ENCODE data around the gene BTBD17. TPM values are rescaled to one million over a fixed set of nuclear protein-coding genes. Genes with fewer than 3 reads are reported as not detected.
A peak's percentile ranks its signal among the peaks of the same experiment; 100 is the strongest.

The BTBD17 gene
- total RNA-seq, 2 experiments from 2014 or later: not detected

DNA sequence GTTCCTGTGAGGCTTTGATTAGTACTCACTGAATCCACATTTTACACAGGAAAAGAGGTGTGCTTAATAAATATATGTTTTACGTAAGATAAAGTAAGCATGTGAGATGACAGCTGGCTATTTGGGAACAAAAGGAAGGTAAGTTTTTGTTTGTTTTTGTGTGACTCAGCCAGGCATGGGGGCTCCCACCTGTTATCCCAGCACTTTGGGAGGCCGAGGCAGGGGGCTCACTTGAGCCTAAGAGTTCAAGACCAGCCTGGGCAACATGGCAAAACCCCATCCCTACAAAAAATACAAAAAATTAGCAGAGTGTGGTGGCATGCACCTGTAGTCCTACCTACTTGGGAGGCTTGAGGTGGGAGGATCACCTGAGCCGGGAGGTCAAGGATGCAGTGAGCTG lies 23.5 kb upstream of the BTBD17 start:
- DNase-seq: no peak
- no peaks in the 10 kb centered on the region for H3K9me3 Mint-ChIP-seq
- no peaks in the 10 kb centered on the region for H3K36me3 Mint-ChIP-seq (ENCODE audit: low read depth)
- H3K4me1 Mint-ChIP-seq (ENCODE audit: low read depth): no peaks in the 10 kb centered on the region
- CTCF ChIA-PET: interaction anchor here (1.3 kb wide), 1 partner anchor 72 kb away, joined by 4 read pairs; no protein-coding TSS in a partner anchor
- H3K27me3 Mint-ChIP-seq (ENCODE audit: low read depth): no peaks in the 10 kb centered on the region
- no peak overlapping the region for H3K4me3 Mint-ChIP-seq
- intact Hi-C loops (cut with micrococcal nuclease): no loop called here
- no peak overlapping the region for H3K27ac Mint-ChIP-seq

DNA sequence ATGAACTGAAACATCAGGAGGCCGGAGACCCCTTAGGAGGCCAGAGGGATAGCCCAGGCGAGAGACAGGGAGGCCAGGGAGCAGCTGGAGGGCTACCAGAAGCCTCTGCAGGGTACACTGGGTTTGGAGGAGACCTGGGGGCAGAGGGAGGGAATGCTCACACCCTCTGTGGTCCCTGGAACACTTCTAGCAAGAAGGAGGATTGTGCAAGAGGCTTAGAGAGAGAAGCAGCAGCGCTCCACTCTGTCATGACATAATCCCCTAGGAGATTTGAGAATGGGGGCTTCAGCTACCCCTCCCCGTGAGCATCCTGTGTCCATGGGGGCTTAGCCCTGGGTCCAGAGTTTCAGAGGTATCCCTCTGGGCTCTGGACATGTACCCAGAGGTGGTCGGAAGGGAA lies 21.5 kb upstream of the BTBD17 start:
- CTCF ChIA-PET: interaction anchor here (0.7 to 1.0 kb wide), 2 partner anchors 15 to 109 kb away, joined by 3 read pairs; no protein-coding TSS in a partner anchor
- H3K4me3 Mint-ChIP-seq: no peak overlapping the region
- H3K36me3 Mint-ChIP-seq (ENCODE audit: low read depth): no peaks in the 10 kb centered on the region
- H3K27me3 Mint-ChIP-seq (ENCODE audit: low read depth): no peaks in the 10 kb centered on the region
- no peak overlapping the region for H3K27ac Mint-ChIP-seq
- DNase-seq: no peak
- H3K9me3 Mint-ChIP-seq: no peaks in the 10 kb centered on the region
- no peaks in the 10 kb centered on the region for H3K4me1 Mint-ChIP-seq (ENCODE audit: low read depth)
- intact Hi-C loops (cut with micrococcal nuclease): no loop called here

DNA sequence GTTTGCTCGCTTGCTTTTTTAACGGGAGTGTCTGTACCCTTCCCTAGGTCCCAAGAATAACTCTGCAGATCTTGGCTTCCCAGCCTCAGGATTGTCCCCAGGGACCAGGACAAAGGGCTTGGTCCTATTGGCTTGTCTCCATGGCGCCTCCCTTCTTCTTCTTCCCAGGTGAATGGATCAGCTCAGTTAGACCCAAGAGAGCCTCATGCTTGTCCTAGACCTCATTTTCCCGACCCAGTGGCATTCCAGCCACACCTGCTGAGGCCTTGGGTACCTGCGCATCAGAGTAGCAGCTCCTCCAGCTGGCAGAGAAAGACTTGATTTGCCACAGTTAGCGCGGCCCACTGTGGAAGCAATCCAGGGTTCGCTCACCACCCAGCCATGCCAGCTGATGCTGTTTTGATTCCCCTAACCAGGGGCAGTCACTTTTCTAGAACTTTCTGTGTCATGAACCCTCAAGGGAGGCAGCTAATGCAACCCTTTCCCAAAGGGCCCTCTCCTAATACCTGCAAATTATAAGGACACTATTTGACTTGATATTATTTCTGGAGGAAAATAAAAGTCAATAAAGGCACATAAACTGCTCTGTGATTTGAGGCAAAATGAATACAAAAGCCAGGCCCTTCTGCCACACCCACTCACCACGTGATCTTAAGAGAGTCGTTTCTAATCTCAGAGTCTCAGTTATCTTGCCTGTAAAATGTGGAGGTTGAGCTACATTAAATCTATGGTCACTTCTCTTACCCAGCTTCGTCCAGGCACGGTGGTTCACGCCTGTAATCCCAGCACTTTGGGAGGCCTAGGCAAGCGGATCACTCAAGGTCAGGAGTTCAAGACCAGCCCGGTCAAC lies 19.5 kb upstream of the BTBD17 start:
- CTCF ChIA-PET: interaction anchor here (0.5 to 3.1 kb wide), 5 partner anchors 12 to 116 kb away, joined by 3 to 37 read pairs (median 16); partner anchors contain the start of gene GPR142
- intact Hi-C loops (cut with micrococcal nuclease): no loop called here

DNA sequence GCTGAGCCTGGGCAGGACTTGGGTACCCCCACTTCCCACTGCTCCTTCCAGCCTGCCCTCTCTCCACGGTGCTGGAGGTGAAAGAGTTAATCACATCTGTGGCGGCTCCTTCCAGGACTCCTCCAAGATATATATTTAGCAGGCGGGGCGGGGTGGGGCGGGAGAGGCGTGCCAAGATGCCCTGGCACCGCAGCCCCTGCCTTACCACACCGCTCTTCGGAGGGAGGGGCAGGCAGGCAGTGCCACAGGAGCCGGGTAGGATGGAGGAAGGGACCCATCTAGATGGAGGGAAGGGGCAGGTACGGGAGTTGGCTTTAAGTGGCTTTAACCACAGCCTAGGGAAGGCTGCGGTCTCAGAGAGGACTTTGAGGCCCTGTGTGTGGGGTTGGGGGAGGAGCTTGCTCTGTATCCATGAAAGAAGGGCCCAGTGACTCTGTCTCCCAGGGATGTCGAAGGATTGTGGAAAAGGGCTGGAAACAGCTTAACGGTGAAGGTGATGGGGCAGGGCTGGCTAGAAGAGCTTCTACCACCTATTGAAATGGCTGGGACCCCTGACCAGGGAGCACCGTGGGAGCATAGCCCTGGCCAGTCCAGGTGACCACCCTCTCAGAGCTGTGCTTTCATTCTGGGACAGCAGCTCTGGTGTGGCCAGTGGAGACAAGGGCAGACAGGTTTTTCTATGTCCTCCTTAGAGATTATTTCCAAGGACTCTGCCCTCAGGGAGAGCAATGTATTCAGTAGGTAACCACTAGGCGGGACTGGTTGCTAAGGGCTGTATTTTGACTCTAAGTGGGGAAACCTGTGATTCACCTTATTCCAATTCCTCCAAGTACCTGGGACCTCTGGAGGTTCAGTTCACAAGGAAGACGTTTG lies 18.7 kb upstream of the BTBD17 start:
- H3K4me3 Mint-ChIP-seq: no peak overlapping the region
- DNase-seq: no peak
- H3K9me3 Mint-ChIP-seq: no peaks in the 10 kb centered on the region

More for the DNA sequence above, 19.5 kb upstream of the BTBD17 start:
- Mint-ChIP-seq H3K27ac (no peak overlapping the region), H3K4me3 (no peak overlapping the region), H3K4me1 (ENCODE audit: low read depth) (no peaks in the 10 kb centered on the region), H3K27me3 (ENCODE audit: low read depth) (no peaks in the 10 kb centered on the region), H3K36me3 (ENCODE audit: low read depth) (no peaks in the 10 kb centered on the region), H3K9me3 (no peaks in the 10 kb centered on the region)
- no peak for DNase-seq

DNA sequence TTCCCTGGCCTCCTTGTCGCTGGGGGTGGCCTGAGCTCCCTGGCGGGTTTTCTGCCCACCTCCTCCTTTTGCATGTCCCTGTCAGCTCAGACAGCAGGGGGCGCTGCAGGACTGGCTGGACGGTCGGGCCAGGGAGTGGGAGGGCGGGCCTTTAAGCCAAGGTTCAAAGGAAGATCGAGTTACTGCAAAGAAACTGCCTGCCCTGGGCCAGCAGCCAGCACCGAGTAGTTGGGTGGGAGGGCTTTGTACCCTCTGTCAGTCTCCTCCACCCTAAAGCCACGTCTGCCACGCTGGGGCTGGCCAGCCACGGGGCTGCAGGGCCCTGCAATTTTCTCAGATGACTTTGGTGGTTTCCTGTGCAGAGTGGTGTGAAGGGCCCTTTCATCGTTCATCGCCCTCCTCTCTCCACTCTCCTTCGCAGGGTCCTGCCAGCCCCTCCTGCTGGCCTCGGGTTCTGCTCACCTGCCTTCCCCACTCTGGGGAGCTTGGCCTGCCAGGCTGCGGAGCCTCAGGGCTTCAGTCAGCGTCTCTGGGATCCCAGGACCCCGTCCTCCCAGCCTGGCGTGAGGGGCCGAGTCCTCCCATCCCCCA lies 17.9 kb upstream of the BTBD17 start:
- CTCF ChIA-PET: interaction anchor here (0.6 to 3.1 kb wide), 33 partner anchors 9 to 706 kb away, joined by 3 to 37 read pairs (median 4); partner anchors contain the start of gene GPR142
- no peak overlapping the region for H3K27ac Mint-ChIP-seq
- no peaks in the 10 kb centered on the region for H3K36me3 Mint-ChIP-seq (ENCODE audit: low read depth)
- no peak overlapping the region for H3K4me3 Mint-ChIP-seq
- intact Hi-C loops (cut with micrococcal nuclease): loop anchor here (1.0 kb wide), 2 partner anchors 78 to 114 kb away; no protein-coding TSS in a partner anchor
- peak; percentile 96 for DNase-seq
- H3K27me3 Mint-ChIP-seq (ENCODE audit: low read depth): no peaks in the 10 kb centered on the region
- no peaks in the 10 kb centered on the region for H3K4me1 Mint-ChIP-seq (ENCODE audit: low read depth)
- H3K9me3 Mint-ChIP-seq: no peaks in the 10 kb centered on the region

More for the DNA sequence above, 18.7 kb upstream of the BTBD17 start:
- Mint-ChIP-seq H3K27me3 (ENCODE audit: low read depth) (no peaks in the 10 kb centered on the region), H3K4me1 (ENCODE audit: low read depth) (no peaks in the 10 kb centered on the region), H3K27ac (no peak overlapping the region), H3K36me3 (ENCODE audit: low read depth) (no peaks in the 10 kb centered on the region)
- CTCF ChIA-PET: interaction anchor here (0.5 to 3.1 kb wide), 17 partner anchors 11 to 705 kb away, joined by 3 to 37 read pairs (median 4); partner anchors contain the start of gene GPR142
- intact Hi-C loops (cut with micrococcal nuclease): no loop called here

DNA sequence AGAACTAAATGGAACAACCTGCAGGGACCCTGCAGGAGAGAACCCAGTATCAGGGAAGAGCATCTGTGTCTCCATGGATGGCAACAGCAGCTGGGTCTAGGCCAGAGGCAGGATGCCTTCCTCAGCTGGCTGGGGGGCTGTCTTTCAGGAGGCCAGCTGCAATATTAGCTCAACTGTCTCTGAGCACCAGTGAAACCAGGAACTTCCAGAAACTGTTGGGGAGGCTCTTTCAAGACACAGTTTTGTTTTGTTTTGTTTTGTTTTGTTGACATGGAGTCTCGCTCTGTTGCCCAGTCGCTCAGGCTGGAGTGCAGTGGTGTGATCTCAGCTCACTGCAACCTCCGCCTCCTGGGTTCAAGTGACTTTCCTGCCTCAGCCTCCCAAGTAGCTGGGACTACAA lies 13.2 kb upstream of the BTBD17 start:
- no peak for DNase-seq
- intact Hi-C loops (cut with micrococcal nuclease): no loop called here
- Mint-ChIP-seq H3K4me1 (ENCODE audit: low read depth) (no peaks in the 10 kb centered on the region), H3K9me3 (no peaks in the 10 kb centered on the region), H3K36me3 (ENCODE audit: low read depth) (no peaks in the 10 kb centered on the region), H3K27me3 (ENCODE audit: low read depth) (no peaks in the 10 kb centered on the region), H3K27ac (no peak overlapping the region), H3K4me3 (no peak overlapping the region)
- CTCF ChIA-PET: interaction anchor here (0.6 kb wide), 1 partner anchor 83 kb away, joined by 4 read pairs; no protein-coding TSS in a partner anchor

DNA sequence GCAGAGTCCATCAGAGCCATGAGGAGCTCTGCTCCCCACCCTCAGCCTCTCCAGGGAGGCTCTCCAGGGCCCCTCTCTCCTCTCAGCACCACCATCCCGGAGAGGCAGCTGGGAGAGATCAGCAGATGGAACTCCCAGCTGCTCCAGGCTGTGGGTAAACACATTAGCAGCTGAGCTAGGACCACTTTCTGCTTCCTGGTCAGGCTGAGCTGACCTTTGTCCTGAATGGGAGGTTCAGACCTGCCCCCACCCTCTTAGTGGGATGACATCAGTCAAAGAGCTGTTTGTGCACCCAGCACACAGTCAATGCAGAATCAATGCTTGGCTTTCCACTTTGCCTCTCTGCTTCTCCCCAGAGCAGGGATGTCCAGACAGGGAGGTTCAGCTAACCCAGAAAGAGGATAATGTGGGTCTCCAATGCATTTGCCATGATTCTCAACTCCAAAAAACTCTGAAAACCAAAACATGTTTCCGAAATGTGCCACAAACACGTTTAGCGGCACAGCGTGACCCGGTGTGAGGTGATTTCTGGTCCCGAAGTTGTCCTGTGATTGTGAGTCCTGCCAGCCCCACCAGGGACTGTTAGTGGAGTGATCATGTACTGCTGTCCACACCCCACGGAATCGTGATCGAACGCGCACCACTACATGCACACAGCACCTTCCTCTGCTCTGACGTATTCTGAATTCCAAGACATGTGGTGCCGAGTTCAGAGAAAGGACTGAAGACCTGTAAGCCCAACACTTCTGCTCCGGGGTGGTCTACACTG lies 12.4 kb upstream of the BTBD17 start:
- intact Hi-C loops (cut with micrococcal nuclease): no loop called here
- no peaks in the 10 kb centered on the region for H3K27me3 Mint-ChIP-seq (ENCODE audit: low read depth)
- CTCF ChIA-PET: interaction anchor here (0.7 to 1.1 kb wide), 3 partner anchors 15 to 77 kb away, joined by 3 to 4 read pairs (median 3); no protein-coding TSS in a partner anchor
- DNase-seq: no peak
- H3K9me3 Mint-ChIP-seq: no peaks in the 10 kb centered on the region
- H3K36me3 Mint-ChIP-seq (ENCODE audit: low read depth): no peaks in the 10 kb centered on the region
- peaks cover 6% of the 10 kb centered on the region for H3K4me1 Mint-ChIP-seq (ENCODE audit: low read depth)
- H3K4me3 Mint-ChIP-seq: no peak overlapping the region
- H3K27ac Mint-ChIP-seq: no peak overlapping the region

DNA sequence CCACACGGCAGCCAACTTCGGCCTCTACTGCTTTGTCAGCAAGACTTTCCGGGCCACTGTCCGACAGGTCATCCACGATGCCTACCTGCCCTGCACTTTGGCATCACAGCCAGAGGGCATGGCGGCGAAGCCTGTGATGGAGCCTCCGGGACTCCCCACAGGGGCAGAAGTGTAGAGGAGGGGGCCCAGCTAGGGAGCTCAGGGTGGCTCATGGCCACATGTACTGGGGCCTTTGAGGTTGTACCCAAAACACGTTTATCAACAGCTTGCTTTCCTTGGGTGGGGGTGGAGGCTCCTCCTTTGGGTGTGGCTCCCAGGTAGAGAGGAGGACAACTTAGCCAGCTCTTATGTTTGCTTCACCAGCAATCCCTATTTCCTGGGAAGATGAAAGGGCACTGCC lies 10.8 kb upstream of the BTBD17 start:
- H3K4me1 Mint-ChIP-seq (ENCODE audit: low read depth): peaks cover 14% of the 10 kb centered on the region

DNA sequence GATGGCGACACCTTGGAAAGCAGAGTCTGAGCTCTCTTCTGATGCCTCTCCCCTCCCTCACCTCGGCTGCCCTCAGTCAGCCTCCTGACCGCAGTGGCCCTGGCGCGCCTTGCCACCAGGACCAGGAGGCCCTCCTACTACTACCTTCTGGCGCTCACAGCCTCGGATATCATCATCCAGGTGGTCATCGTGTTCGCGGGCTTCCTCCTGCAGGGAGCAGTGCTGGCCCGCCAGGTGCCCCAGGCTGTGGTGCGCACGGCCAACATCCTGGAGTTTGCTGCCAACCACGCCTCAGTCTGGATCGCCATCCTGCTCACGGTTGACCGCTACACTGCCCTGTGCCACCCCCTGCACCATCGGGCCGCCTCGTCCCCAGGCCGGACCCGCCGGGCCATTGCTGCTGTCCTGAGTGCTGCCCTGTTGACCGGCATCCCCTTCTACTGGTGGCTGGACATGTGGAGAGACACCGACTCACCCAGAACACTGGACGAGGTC lies 10.0 kb upstream of the BTBD17 start:
- intact Hi-C loops (cut with micrococcal nuclease): no loop called here
- H3K27me3 Mint-ChIP-seq (ENCODE audit: low read depth): no peaks in the 10 kb centered on the region
- H3K9me3 Mint-ChIP-seq: no peaks in the 10 kb centered on the region
- no peak overlapping the region for H3K4me3 Mint-ChIP-seq
- no peak overlapping the region for H3K27ac Mint-ChIP-seq
- no peak for DNase-seq
- peaks cover 14% of the 10 kb centered on the region for H3K4me1 Mint-ChIP-seq (ENCODE audit: low read depth)
- no peaks in the 10 kb centered on the region for H3K36me3 Mint-ChIP-seq (ENCODE audit: low read depth)
- CTCF ChIA-PET: interaction anchor here (0.6 to 6.8 kb wide), 3 partner anchors 19 to 84 kb away, joined by 4 to 97 read pairs (median 4); no protein-coding TSS in a partner anchor

More for the DNA sequence above, 10.8 kb upstream of the BTBD17 start:
- H3K27me3 Mint-ChIP-seq (ENCODE audit: low read depth): no peaks in the 10 kb centered on the region
- CTCF ChIA-PET: no interaction called here
- no peak overlapping the region for H3K27ac Mint-ChIP-seq
- H3K9me3 Mint-ChIP-seq: no peaks in the 10 kb centered on the region
- intact Hi-C loops (cut with micrococcal nuclease): no loop called here
- no peak overlapping the region for H3K4me3 Mint-ChIP-seq
- no peaks in the 10 kb centered on the region for H3K36me3 Mint-ChIP-seq (ENCODE audit: low read depth)
- no peak for DNase-seq

DNA sequence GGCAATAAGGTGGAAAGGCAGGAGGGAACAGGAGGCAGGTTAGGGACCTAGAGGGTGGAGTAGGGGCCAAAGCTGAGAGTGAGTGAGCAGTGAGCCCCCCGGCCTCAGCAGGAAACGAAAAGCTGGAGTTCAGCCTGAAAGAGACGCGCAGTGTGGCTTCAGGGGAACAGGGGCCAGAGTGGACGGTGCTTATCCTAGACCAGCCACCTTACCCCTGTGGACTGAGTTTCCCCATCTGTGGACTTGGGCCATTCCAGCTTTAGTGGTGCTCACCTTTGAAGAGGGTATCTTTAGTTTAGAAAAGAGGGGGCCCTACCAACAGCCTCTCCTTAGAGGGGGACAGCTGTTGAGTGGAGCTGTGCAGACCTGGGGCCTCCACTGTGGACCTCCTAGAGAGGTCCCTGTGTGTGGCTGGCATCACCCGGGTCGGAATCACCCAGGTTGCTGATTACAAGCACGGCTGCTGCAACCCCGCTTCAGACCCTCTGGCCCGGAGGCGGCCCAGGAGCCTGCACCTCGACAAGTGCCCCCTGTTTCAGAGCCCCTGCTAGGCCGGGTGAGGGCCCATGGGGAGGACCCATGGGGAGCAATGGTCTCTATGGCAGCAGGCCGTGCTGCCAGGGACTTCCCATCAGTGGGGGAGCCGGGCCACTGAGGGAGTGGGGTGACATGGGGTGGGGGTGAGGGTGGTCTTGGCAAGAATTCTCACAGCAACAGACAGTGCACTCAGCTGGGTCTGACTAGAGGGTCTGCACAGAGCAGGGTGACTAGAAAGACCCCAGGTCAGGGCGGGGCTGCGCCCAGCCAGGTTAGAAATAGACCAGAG lies 8.2 kb upstream of the BTBD17 start:
- CTCF ChIA-PET: interaction anchor here (0.6 to 6.8 kb wide), 13 partner anchors 9 to 372 kb away, joined by 3 to 97 read pairs (median 9); partner anchors contain the start of gene BTBD17
- no peak overlapping the region for H3K27ac Mint-ChIP-seq
- peaks cover 14% of the 10 kb centered on the region for H3K4me1 Mint-ChIP-seq (ENCODE audit: low read depth)
- no peaks in the 10 kb centered on the region for H3K9me3 Mint-ChIP-seq
- H3K27me3 Mint-ChIP-seq (ENCODE audit: low read depth): no peaks in the 10 kb centered on the region
- intact Hi-C loops (cut with micrococcal nuclease): loop anchor here (2.0 kb wide), 2 partner anchors 163 to 233 kb away; no protein-coding TSS in a partner anchor
- DNase-seq: no peak
- no peaks in the 10 kb centered on the region for H3K36me3 Mint-ChIP-seq (ENCODE audit: low read depth)
- H3K4me3 Mint-ChIP-seq: no peak overlapping the region
